A673 (cell line): Measurements from ENCODE around the gene TRIM10.

ENCODE experiments used
- CTCF ChIP-seq: fragments of 300-800, 200-600 bp; sonication (generic); conservative IDR thresholded peaks from 2 replicates; pipeline ENCODE4 v1.5.1; 2017; ENCODE audit warnings: low read depth, mild to moderate bottlenecking, antibody characterized with exemption, low read length, moderate library complexity, mixed read lengths
- EZH2 ChIP-seq: fragments of 200-600 bp; sonication (generic); IDR thresholded peaks from 2 replicates; pipeline ENCODE4 v1.6.1; 2017; ENCODE audit warnings: borderline replicate concordance, low read depth, mild to moderate bottlenecking, mixed read lengths, antibody characterized with exemption, low read length; ENCODE audit not compliant: poor library complexity, severe bottlenecking

- TF ChIP-seq CTCF (no peak), EZH2 (peak; percentile 65)
Measured at GRCh38 chr6:30171677-30172471, 10.9 kb upstream of the TRIM10 start.
